Trophoblast cell (in vitro differentiated cells and primary cell): ENCODE data around the gene ZNF473.

Experiments
- DNase-seq, 2 donors: peaks; one replicate each; pipeline ENCODE4 v3.0.0-alpha.2; 2016
- H2AFZ ChIP-seq: 2 replicates; pipeline ENCODE4 v1.6.1; 2013; ENCODE audit warnings: low read length, moderate library complexity, mild to moderate bottlenecking; ENCODE audit not compliant: insufficient read depth, poor library complexity
- H2AK5ac ChIP-seq: 2 replicates; pipeline ENCODE4 v1.6.1; 2013; ENCODE audit warnings: mild to moderate bottlenecking, low read length
- H2BK120ac ChIP-seq: 2 replicates; pipeline ENCODE4 v1.6.1; 2013; ENCODE audit warnings: low read length, mild to moderate bottlenecking, moderate library complexity; ENCODE audit not compliant: insufficient read depth, poor library complexity
- H2BK12ac ChIP-seq: 2 replicates; pipeline ENCODE4 v1.6.1; 2013; ENCODE audit warnings: mild to moderate bottlenecking, low read length, moderate library complexity
- H2BK5ac ChIP-seq: 2 replicates; pipeline ENCODE4 v1.6.1; 2013; ENCODE audit warnings: low read length, low read depth, moderate library complexity, mild to moderate bottlenecking; ENCODE audit not compliant: poor library complexity
- H3K14ac ChIP-seq: 2 replicates; pipeline ENCODE4 v1.6.1; 2013; ENCODE audit warnings: mild to moderate bottlenecking, low read length
- H3K18ac ChIP-seq: 2 replicates; pipeline ENCODE4 v1.6.1; 2013; ENCODE audit warnings: mild to moderate bottlenecking, low read length
- H3K23ac ChIP-seq: 2 replicates; pipeline ENCODE4 v1.6.1; 2013; ENCODE audit warnings: low read length
- H3K27ac ChIP-seq: 2 replicates; pipeline ENCODE4 v1.5.1; 2013; ENCODE audit warnings: low read depth, mild to moderate bottlenecking, inconsistent platforms, low read length, moderate library complexity
- H3K27me3 ChIP-seq: 2 replicates; pipeline ENCODE4 v1.6.1; 2013; ENCODE audit warnings: inconsistent platforms, mild to moderate bottlenecking, low read length, moderate library complexity; ENCODE audit not compliant: insufficient read depth
- H3K36me3 ChIP-seq, 2 experiments: 1 replicate in 1 of 2; 2 replicates in 1 of 2; pipeline ENCODE4 v1.6.1; 2013; ENCODE audit warnings: low read length in 2 of 2, mild to moderate bottlenecking in 2 of 2, moderate library complexity in 1 of 2; ENCODE audit not compliant: insufficient read depth in 2 of 2, control insufficient read depth in 1 of 2
- H3K4ac ChIP-seq: 2 replicates; pipeline ENCODE4 v1.6.1; 2013; ENCODE audit warnings: low read depth, mild to moderate bottlenecking, low read length, moderate library complexity
- H3K4me1 ChIP-seq, 2 experiments: 1 replicate in 1 of 2; 2 replicates in 1 of 2; pipeline ENCODE4 v1.6.1; 2013; ENCODE audit warnings: low read length in 2 of 2, mild to moderate bottlenecking in 2 of 2, moderate library complexity in 1 of 2; ENCODE audit not compliant: insufficient read depth in 2 of 2, control insufficient read depth in 1 of 2
- H3K4me2 ChIP-seq: 2 replicates; pipeline ENCODE4 v1.6.1; 2013; ENCODE audit warnings: inconsistent platforms, mild to moderate bottlenecking, low read length, moderate library complexity
- H3K4me3 ChIP-seq: 2 replicates; pipeline ENCODE4 v1.5.1; 2013; ENCODE audit warnings: mild to moderate bottlenecking, low read depth, low read length, inconsistent platforms
- H3K79me1 ChIP-seq: one replicate; pipeline ENCODE4 v1.6.1; 2013; ENCODE audit warnings: low read length
- H3K79me2 ChIP-seq: 2 replicates; pipeline ENCODE4 v1.6.1; 2013; ENCODE audit warnings: low read length, mild to moderate bottlenecking; ENCODE audit not compliant: control insufficient read depth, insufficient read depth, poor library complexity
- H3K9ac ChIP-seq: 2 replicates; pipeline ENCODE4 v1.6.1; 2013; ENCODE audit warnings: mild to moderate bottlenecking, low read length
- H3K9me3 ChIP-seq: 2 replicates; pipeline ENCODE4 v1.6.1; 2013; ENCODE audit warnings: low read depth, mild to moderate bottlenecking, control low read depth, inconsistent platforms, low read length; ENCODE audit not compliant: insufficient read depth
- H4K12ac ChIP-seq: 2 replicates; pipeline ENCODE4 v1.6.1; 2013; ENCODE audit warnings: low read depth, mild to moderate bottlenecking, low read length, moderate library complexity
- H4K8ac ChIP-seq: 2 replicates; pipeline ENCODE4 v1.6.1; 2013; ENCODE audit warnings: low read depth, mild to moderate bottlenecking, low read length, moderate library complexity
- H4K91ac ChIP-seq: one replicate; pipeline ENCODE4 v1.6.1; 2013; ENCODE audit warnings: low read depth, mild to moderate bottlenecking, low read length, moderate library complexity
- whole genome bisulfite sequencing: extraction: QIAGEN DNeasy Blood & Tissue Kit; methylation state at CpG from one replicate; pipeline ENCODE4 v1.1.7; 2013; ENCODE audit warnings: missing lambda C conversion rate; ENCODE audit not compliant: insufficient read length, insufficient coverage; ENCODE audit errors: extremely low coverage; 5-methylcytosine and 5-hydroxymethylcytosine counted together

ZNF473 gene

DNA sequence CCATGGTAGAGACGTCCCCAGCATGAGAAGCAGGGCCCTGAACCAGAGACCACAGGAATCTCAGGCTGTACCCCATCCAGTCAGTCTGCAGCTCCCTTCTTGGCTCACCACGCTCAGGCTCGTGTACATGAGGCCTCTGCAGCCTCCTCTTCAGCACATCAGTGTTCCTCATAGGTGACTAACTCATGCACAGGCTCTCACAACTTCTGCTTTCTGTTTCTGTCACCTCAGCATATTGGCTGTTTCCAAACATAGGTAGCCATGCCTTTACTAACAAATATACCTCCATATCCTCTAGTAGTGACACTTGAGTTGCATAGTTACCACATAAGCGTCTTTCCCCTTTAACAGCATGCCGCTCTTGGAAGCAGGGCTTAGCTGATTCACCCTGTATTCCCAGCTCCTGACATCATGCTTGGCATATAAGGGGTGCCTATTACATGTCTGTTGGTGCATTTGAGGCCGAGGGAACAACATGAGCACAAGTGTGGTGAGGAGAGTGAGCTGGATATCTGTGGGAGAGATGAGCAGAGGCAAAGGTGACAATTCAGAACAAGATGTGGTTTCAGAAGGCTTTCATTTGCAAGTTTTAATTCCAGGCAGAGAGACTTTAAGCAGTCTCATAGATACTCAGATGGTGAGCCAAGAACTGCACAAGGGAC lies 16.7 kb downstream of the ZNF473 start:
- H3K79me1 ChIP-seq, result no peaks in the 10 kb centered on the region
- no peak overlapping the region for H3K23ac ChIP-seq
- H2BK12ac ChIP-seq, result no peak overlapping the region
- DNase-seq, result no peak
- no peaks in the 10 kb centered on the region for H3K79me2 ChIP-seq
- H3K14ac ChIP-seq, result no peak overlapping the region
- no peak overlapping the region for H2AK5ac ChIP-seq
- no peak overlapping the region for H3K9ac ChIP-seq
- no peak overlapping the region for H3K18ac ChIP-seq
- H3K4me1 ChIP-seq, result no peaks in the 10 kb centered on the region
- H2BK120ac ChIP-seq, result no peak overlapping the region
- H4K91ac ChIP-seq, result no peak overlapping the region
- no peak overlapping the region for H3K27ac ChIP-seq
- H3K4ac ChIP-seq, result no peak overlapping the region
- H2BK5ac ChIP-seq, result no peak overlapping the region
- H3K9me3 ChIP-seq, result peaks cover 43% of the 10 kb centered on the region
- H2AFZ ChIP-seq, result no peak overlapping the region
- no peak overlapping the region for H4K8ac ChIP-seq
- no peak overlapping the region for H4K12ac ChIP-seq
- WGBS, result no CpG with 5 or more reads among the region's 6 CpGs
- H3K36me3 ChIP-seq, result peaks cover 76 to 86% of the 10 kb centered on the region in 2 experiments
- H3K27me3 ChIP-seq, result no peaks in the 10 kb centered on the region
- H3K4me3 ChIP-seq, result no peak overlapping the region
- no peak overlapping the region for H3K4me2 ChIP-seq

DNA sequence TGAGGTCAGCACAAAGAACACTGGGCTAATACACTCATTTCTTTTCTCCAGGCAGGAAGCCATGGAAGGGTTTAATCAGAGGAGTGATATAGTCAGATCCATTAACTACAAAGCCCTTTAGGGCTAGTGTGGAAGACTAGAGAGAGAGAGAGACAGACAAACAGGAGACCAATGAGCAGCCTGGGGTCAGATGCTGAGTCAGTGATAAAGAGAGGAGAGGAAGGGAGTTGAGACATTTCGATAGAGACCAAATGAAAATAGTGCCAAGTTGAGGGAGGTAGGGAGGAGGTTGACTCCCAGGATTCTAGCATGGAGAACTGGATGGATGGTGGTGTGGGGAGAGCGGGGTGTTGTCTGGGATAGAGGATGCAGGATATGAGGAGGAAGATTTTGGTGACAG lies 18.2 kb downstream of the ZNF473 start:
- Histone ChIP-seq H3K9me3 (peaks cover 52% of the 10 kb centered on the region), H3K27me3 (no peaks in the 10 kb centered on the region), H3K14ac (no peak overlapping the region), H3K4me1 (no peaks in the 10 kb centered on the region), H3K23ac (no peak overlapping the region), H3K27ac (no peak overlapping the region), H3K4me3 (no peak overlapping the region), H3K9ac (no peak overlapping the region), H2AFZ (no peak overlapping the region), H3K4ac (no peak overlapping the region), H4K91ac (no peak overlapping the region), H4K12ac (no peak overlapping the region), H2BK5ac (no peak overlapping the region), H2BK12ac (no peak overlapping the region), H3K4me2 (no peak overlapping the region), H4K8ac (no peak overlapping the region), H2BK120ac (no peak overlapping the region), H3K79me1 (no peaks in the 10 kb centered on the region), H3K36me3 (peaks cover 73 to 85% of the 10 kb centered on the region in 2 experiments), H2AK5ac (no peak overlapping the region), H3K79me2 (no peaks in the 10 kb centered on the region), H3K18ac (no peak overlapping the region)
- no CpG with 5 or more reads among the region's 2 CpGs for WGBS
- DNase-seq, result no peak

GRCh38 chr19:50044922-50045321 lies 19.1 kb downstream of the ZNF473 start:
- H2BK12ac ChIP-seq, result no peak overlapping the region
- H3K79me1 ChIP-seq, result no peaks in the 10 kb centered on the region
- H4K8ac ChIP-seq, result no peak overlapping the region
- H3K27me3 ChIP-seq, result no peaks in the 10 kb centered on the region
- H2AFZ ChIP-seq, result no peak overlapping the region
- no peak overlapping the region for H2BK120ac ChIP-seq
- H3K4ac ChIP-seq, result no peak overlapping the region
- no peak overlapping the region for H3K27ac ChIP-seq
- H2BK5ac ChIP-seq, result no peak overlapping the region
- no peak overlapping the region for H4K91ac ChIP-seq
- no peak overlapping the region for H3K4me2 ChIP-seq
- WGBS, result no CpG with 5 or more reads among the region's 7 CpGs
- H3K23ac ChIP-seq, result no peak overlapping the region
- H3K9ac ChIP-seq, result no peak overlapping the region
- peaks cover 63 to 75% of the 10 kb centered on the region in 2 experiments for H3K36me3 ChIP-seq
- H2AK5ac ChIP-seq, result no peak overlapping the region
- peaks cover 53% of the 10 kb centered on the region for H3K9me3 ChIP-seq
- H3K4me1 ChIP-seq, result no peaks in the 10 kb centered on the region
- H3K4me3 ChIP-seq, result no peak overlapping the region
- no peak overlapping the region for H3K18ac ChIP-seq
- no peak for DNase-seq
- H3K79me2 ChIP-seq, result no peaks in the 10 kb centered on the region
- no peak overlapping the region for H3K14ac ChIP-seq
- no peak overlapping the region for H4K12ac ChIP-seq

GRCh38 chr19:50046649-50047503 lies 21.1 kb downstream of the ZNF473 start:
- H3K23ac ChIP-seq, result no peak overlapping the region
- no peaks in the 10 kb centered on the region for H3K79me1 ChIP-seq
- H3K9me3 ChIP-seq, result peaks cover 53% of the 10 kb centered on the region
- H3K27me3 ChIP-seq, result no peaks in the 10 kb centered on the region
- no peaks in the 10 kb centered on the region for H3K79me2 ChIP-seq
- H2BK5ac ChIP-seq, result no peak overlapping the region
- H2AK5ac ChIP-seq, result no peak overlapping the region
- peak; percentile 43 to 90 for DNase-seq
- H3K4me2 ChIP-seq, result no peak overlapping the region
- H2AFZ ChIP-seq, result no peak overlapping the region
- no peak overlapping the region for H3K4me3 ChIP-seq
- no peak overlapping the region for H2BK120ac ChIP-seq
- no peak overlapping the region for H3K4ac ChIP-seq
- no peak overlapping the region for H3K9ac ChIP-seq
- no peak overlapping the region for H3K14ac ChIP-seq
- no peak overlapping the region for H4K8ac ChIP-seq
- peaks cover 46 to 56% of the 10 kb centered on the region in 2 experiments for H3K36me3 ChIP-seq
- no peak overlapping the region for H3K27ac ChIP-seq
- H4K12ac ChIP-seq, result no peak overlapping the region
- no CpG with 5 or more reads among the region's 14 CpGs for WGBS
- H3K4me1 ChIP-seq, result no peaks in the 10 kb centered on the region
- no peak overlapping the region for H3K18ac ChIP-seq
- no peak overlapping the region for H2BK12ac ChIP-seq
- no peak overlapping the region for H4K91ac ChIP-seq
